G401.6 (cell line): Measurements from ENCODE around the gene ENG.

ENCODE experiments used
- FAIRE-seq: peaks from 2 replicates; lab custom pipeline; 2012; peaks lifted over from hg19 to GRCh38; lab: Jason Lieb, UNC

ENG gene

DNA sequence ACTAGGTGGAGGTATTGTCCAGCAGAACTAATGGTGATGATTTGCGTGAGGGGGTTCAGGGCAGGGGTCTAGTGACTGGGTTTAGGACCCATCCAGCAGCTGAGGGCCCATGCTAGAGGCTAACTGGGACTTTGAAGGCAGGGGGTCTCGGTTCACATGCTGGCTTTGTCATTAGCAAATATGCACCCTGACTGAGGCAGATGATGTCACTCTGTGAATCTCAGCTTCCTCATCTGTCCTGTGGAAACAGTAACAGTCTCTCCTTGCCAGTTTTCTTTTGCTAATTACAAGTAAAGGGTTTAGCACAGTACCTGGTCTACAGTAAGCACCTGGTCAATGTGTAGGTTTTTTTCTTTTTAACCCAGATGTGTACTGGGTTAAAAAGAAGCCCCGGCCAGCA, 81.2 kb downstream of the ENG start:
- FAIRE-seq, result no peak

DNA sequence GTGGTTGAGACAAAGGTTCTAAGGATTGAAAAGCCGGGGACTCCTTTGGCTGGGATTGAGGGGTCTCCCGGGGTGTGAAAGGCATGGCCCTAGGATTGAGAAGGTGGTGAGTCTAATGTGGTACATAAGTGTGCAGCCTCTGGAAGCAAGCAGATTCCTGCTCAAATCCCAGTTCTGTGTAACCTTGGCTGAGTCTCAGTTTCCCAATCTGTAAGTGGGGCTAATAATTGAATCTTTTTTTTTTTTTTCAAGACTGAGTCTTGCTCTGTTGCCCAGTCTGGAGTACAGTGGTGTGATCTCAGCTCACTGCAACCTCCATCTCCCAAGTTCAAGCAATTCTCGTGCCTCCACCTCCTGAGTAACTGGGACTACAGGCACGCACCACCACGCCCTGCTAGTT, 81.9 kb downstream of the ENG start:
- FAIRE-seq, result no peak

DNA sequence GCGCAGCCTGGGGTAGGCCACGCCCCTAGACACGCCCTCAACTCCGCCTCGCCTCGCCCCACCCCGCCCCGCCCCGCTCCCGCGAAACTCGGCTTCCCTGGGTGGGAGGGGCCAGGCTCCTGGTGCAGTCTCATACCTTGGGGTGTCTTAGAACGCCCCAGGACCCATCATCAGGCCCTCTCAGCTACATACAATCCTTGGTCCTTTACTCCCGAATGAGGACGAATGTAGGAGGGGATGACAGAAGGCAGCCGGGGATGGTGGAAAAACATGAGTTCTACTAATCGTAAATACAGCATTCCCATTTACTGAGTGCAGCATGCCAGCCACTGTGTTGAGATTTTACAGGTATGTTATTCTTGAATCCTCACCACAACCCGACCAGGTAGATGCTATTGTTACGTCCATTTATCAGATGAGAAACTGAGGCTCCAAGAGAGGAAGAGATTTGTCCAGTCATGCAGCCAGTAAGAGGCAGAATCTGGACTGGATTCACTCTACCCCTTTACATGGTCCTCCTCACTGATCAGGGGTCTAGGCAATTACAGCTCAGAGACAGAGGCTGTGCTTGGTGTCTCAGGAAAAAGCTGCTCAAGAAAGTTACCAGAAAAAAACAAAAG, 82.8 kb downstream of the ENG start:
- FAIRE-seq, result no peak

DNA sequence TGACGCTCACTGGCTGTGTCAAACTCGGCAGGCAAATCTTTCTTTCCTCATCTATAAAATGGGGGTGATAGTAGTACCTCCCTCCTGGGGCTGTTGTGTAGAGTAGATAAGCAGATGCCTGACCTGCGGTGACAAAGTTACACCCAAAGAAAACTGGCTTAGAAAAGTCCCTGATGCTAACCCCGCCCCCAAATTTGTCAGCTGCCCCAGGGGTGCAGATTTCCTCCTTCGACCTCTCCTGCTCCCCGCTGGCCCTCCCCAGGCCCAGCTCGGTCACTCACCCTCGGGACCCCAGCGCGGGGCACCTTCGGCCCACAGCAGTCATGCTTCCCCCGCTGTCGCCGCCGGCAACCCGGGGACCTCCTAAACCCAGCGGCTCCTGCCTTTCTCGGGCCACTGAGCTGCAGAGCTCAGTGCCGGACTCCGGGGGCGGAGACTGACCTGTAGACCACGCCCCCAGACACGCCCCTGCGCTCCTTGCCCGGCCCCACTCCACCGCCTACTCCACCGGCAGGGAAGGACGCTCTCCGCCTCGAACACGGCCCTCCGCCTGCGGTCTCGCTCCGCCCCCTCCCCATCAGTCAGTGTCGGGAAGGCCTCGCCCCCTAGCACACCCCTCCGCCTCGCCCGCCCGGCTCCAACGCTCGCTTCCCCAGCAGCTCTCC, 83.4 kb downstream of the ENG start:
- peak; percentile 96 for FAIRE-seq

DNA sequence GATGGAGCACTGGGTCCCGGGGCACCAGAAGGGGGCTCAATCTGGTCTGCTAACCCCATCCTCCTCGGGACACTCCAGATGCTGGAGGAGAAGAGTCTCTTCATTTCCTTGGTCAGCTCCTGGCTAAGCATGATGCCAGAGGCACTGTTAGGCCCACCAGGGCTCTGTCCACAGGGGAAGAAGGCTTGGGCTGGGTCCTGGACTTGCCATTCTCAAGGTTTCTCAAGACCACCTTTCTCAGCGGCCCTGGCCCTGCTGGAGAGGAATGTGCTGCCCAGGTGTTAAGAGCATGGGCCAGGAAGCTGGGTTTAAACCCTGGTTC, 83.9 kb downstream of the ENG start:
- FAIRE-seq, result no peak

DNA sequence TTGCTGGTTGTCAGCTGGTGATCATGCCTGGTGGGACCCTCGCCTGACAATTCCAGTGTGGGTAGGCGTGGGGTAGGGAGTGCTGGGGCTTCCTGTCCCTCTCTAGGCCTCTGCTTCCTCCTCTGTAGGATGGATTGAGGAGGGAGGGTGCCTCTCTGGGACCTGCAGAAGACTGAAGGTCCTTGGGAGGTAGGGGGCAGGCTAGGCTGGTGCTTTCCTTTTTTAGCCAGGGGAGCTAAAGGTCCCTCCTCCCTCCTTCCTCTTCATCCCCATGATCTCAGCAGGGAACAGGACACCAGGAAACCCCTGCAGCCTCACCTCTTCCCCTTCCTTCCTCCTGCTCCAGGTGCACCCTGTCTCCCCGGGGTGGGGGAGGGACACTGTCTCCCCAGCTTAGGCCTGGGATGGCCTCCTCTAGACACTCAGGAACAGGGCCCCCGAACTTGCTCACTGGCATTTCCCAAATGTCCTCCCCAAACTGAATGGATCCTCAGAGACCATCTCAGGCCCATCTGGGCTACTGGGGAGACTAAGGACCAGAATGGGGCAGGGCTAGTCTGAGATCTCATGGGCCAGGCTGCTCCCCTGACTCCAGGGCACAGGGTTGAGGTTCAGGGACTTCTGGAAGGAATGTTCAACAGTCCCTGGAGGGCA, 84.4 kb downstream of the ENG start:
- no peak for FAIRE-seq

DNA sequence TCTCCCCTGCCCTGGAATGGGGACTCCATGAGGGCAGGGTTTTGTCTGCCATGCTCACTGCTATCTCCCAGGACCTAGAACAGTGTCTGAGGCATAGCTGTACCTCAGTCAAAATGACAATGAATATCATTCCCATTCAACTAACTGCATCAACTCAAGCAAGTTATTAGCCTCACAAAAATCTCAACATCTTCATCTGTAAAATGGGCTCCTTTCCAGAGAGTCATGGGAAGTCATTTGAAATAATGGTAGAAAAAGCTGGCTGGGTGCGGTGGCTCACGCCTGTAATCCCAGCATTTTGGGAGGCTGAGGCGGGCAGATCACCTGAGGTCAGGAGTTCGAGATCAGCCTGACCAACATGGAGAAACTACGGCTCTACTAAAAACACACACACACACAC, 85.4 kb downstream of the ENG start:
- FAIRE-seq, result no peak

DNA sequence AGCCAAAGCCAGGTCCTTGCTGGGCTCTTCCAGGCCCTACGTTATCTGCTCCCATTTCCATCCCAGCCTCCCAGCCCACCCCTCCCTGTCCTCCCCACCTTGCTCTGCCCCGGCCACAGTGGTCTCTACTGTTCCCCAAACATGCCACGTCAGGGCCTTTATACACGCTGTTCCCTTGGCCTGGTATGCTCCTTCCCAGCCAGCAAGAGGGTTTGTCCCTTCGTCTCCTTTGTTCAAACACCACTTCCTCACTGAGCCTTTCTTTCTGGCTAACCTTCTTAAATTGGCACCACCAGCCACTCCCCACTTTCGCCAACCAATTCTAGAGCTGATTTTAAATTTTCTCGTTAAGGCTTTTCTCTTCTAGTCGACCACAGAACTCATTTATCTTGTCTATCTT, 85.8 kb downstream of the ENG start:
- FAIRE-seq, result no peak

DNA sequence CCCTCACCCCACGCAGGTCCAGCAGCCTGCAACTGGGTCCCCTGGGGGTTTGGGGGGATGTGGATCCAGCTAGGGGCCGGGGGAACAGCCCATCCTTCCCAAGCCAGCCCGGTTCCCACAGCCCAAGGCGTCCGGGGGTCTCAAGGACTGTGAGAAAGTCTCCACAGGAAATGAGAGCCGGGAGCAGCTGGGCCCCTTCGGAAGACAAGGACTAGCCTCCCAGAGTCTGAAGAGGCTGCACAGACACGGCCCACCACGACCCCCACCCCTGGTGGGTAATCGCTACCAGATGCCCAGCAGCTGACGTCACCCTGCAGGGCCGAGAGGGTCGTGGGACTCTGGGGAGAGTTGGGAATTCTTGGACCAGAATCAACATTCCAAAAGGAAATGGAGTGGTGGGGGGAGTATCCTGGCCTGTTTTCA, 86.5 kb downstream of the ENG start:
- FAIRE-seq, result no peak

DNA sequence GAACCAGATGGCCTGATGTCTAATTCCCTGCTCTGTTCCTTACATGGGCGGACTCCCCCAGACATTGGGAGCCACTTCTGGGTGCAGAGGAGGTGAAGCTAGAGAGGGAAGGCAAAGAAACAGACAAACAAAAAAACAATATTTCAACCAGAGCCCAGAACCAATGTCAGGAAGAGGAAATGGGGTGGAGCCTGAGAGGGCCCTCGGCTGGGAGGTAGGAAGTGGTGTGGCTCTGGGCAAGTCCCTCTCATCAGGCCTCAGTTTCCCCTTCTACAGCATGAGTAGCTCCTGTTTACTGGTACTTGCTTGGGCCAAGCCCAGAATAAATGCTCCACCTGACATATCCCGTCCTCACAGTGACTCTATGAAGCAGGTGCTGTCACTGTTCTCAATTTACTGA, 87.0 kb downstream of the ENG start:
- no peak for FAIRE-seq

DNA sequence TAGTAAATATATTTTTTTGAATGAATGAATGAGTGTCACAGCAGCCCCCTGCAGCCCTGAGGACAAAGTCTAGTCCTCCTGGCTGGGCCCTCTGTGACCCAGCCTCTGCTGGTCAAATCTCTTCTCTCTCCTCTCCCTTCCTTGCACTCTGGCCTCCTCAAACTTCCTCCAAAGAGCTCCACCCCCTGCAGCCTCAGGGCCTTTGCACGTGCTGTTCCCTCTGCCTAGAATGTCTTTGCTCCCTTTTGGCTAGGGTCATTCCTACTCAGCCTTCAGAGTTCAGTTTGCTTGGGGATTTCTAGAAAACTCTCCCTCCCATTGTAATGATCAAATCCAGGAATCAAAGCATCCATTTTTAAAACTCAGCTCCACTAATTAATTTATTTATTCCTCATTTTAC, 89.0 kb downstream of the ENG start:
- no peak for FAIRE-seq
